Heart right ventricle (tissue), 16 donors: ENCODE results near the gene GALNT8. TPM values are rescaled to one million over a fixed set of nuclear protein-coding genes. Genes with fewer than 3 reads are reported as not detected.

Source experiments
- ATAC-seq, 8 donors: fragments of 200-7000 bp; cut with Tn5 transposase; one replicate each; pipeline ENCODE4 v1.9.1; 2020; ENCODE audit warnings: mild to moderate bottlenecking in 8 of 8, moderate library complexity in 8 of 8, moderate number of reproducible peaks in 1 of 8
- DNase-seq, 2 donors: peaks; one replicate each; pipeline ENCODE4 v3.0.0-alpha.2; 2020
- H3K27ac ChIP-seq, 10 donors: fragments of 200-600 bp; sonication (generic) in 2 of 10; one replicate each; pipeline versions ENCODE4 v1.5.0 to v1.8.0; 2020 to 2022; ENCODE audit warnings: mild to moderate bottlenecking in 3 of 10
- H3K27me3 ChIP-seq, 7 donors: fragments of 200-600 bp; one replicate each; pipeline ENCODE4 v1.8.0; 2021 to 2022; ENCODE audit warnings: mild to moderate bottlenecking in 2 of 7
- H3K36me3 ChIP-seq, 9 donors: fragments of 200-600 bp; sonication (generic) in 1 of 9; one replicate each; pipeline versions ENCODE4 v1.5.0 to v1.8.0; 2020 to 2022; ENCODE audit warnings: mild to moderate bottlenecking in 2 of 9
- H3K4me1 ChIP-seq, 9 donors: fragments of 200-600 bp; sonication (generic) in 1 of 9; one replicate each; pipeline versions ENCODE4 v1.5.0 to v1.8.0; 2020 to 2022; ENCODE audit warnings: mild to moderate bottlenecking in 4 of 9
- H3K4me3 ChIP-seq, 10 donors: fragments of 200-600 bp; sonication (generic) in 2 of 10; one replicate each; pipeline versions ENCODE4 v1.5.0 to v1.8.0; 2020 to 2022; ENCODE audit warnings: mild to moderate bottlenecking in 7 of 10, moderate library complexity in 2 of 10
- H3K9me3 ChIP-seq, 11 donors: fragments of 200-600 bp in 10 of 11; sonication (generic) in 2 of 11; one replicate each; pipeline versions ENCODE4 v1.5.0 to v1.8.0; 2013 to 2022; ENCODE audit warnings: mild to moderate bottlenecking in 2 of 11, control low read depth in 1 of 11, moderate library complexity in 1 of 11
- WGBS, 2 donors: extraction: QIAGEN DNeasy Blood & Tissue Kit; methylation state at CpG; one replicate each; pipeline ENCODE4 v1.1.7; 2013; ENCODE audit warnings: inconsistent platforms in 1 of 2; 5-methylcytosine and 5-hydroxymethylcytosine counted together
- intact Hi-C, 10 donors: fragments of 100-400 bp; cut with DNase I; formaldehyde crosslinking; loops; one replicate each; pipeline versions ENCODE4 v1.11.1 to v1.14.2; 2022
- polyA plus RNA-seq, 2 donors: library from polyadenylated mRNA; stranded (reverse); fragments of 200-250 nt; gene quantifications; one replicate each; pipeline ENCODE4 v1.2.3, GENCODE V29; 2013
- total RNA-seq, 10 donors: library from RNA; stranded (reverse); fragmentation: NEBNext Ultra II Directional in 3 of 10; extraction: Animal tissue kit (Norgen Biotek cat#: 25700) in 3 of 10; gene quantifications; one replicate each; pipeline versions ENCODE4 v1.2.1 to v1.2.4, GENCODE V29; 2021 to 2023
- TF ChIP-seq, protein P1 (sequence below), 9 donors: fragments of 200-600 bp; sonication (generic) in 2 of 9; IDR thresholded peaks; one replicate each; pipeline versions ENCODE4 v1.5.0 to v1.8.0; 2021 to 2022; ENCODE audit warnings: antibody characterized with exemption in 9 of 9, mild to moderate bottlenecking in 5 of 9, moderate library complexity in 1 of 9
- donor health status: Arrhythmogenic right ventricular cardiomyopathy.
- donor health status: ischemic (EF 13 %, LVEDD 7.1; RV severe dilation, severe dysfunction).
- donor health status: healthy with polysubstance abuse.
- donor health status: DM: no; HTN: yes; CAD: no.
- donor health status: DM: no; HTN: no; CAD: no.
- donor health status: ischemic (EF 25% LVEDD 6.9; RV normal size, moderate dysfunction).
- donor health status: ischemic (EF 25% LVEDD 5.7; RV mildly dilated, moderate dysfunction).
- donor health status: healthy.
- donor health status: DM: yes; HTN: yes; CAD: no.
- donor health status: Ischemic cardiomyopathy.
- donor health status: ischemic (EF 35%, LVEDD 5.7; RV mildly dilated, moderate dysfunction).
- donor health status: nonischemic (EF 11% LVEDD 7.7; RV severe dilation, severe dysfunction).
- donor health status: DM: yes; HTN: yes; CAD: no.
- donor health status: PGD.
- donor health status: ischemic (EF 29% LVEDD 5.4; RV normal size, mild dysfunction).
- donor health status: nonischemic (EF 23%, LVEDD 6.1; RV moderate dilation, normal function).

GALNT8 gene
- total and polyA plus RNA-seq, 12 donors = 0.42 to 5.7 (median 1.5) TPM

GRCh38 chr12:4775936-4776335, 55.7 kb downstream of the GALNT8 start:
- Histone ChIP-seq H3K4me1 (peaks cover 0 to 8% (median 0%) of the 10 kb centered on the region in 9 donors), H3K4me3 (no peak overlapping the region), H3K27me3 (no peaks in the 10 kb centered on the region), H3K9me3 (peaks cover 0 to 4% (median 0%) of the 10 kb centered on the region in 11 donors), H3K36me3 (no peaks in the 10 kb centered on the region), H3K27ac (no peak overlapping the region)
- TF ChIP-seq, protein P1, sequence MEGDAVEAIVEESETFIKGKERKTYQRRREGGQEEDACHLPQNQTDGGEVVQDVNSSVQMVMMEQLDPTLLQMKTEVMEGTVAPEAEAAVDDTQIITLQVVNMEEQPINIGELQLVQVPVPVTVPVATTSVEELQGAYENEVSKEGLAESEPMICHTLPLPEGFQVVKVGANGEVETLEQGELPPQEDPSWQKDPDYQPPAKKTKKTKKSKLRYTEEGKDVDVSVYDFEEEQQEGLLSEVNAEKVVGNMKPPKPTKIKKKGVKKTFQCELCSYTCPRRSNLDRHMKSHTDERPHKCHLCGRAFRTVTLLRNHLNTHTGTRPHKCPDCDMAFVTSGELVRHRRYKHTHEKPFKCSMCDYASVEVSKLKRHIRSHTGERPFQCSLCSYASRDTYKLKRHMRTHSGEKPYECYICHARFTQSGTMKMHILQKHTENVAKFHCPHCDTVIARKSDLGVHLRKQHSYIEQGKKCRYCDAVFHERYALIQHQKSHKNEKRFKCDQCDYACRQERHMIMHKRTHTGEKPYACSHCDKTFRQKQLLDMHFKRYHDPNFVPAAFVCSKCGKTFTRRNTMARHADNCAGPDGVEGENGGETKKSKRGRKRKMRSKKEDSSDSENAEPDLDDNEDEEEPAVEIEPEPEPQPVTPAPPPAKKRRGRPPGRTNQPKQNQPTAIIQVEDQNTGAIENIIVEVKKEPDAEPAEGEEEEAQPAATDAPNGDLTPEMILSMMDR (IDR thresholded peaks at IDR 0.05) = no peak
- intact Hi-C loops = no loop called here
- ATAC-seq (no peak), DNase-seq (no peak)
- WGBS, 2 donors = 84 to 86% methylated on average over 4 of the region's 4 CpGs

GRCh38 chr12:4779749-4780148, 59.5 kb downstream of the GALNT8 start:
- DNase-seq = no peak
- Histone ChIP-seq H3K27ac (no peak overlapping the region), H3K27me3 (no peaks in the 10 kb centered on the region), H3K4me3 (no peak overlapping the region), H3K4me1 (peaks cover 0 to 8% (median 0%) of the 10 kb centered on the region in 9 donors), H3K9me3 (peaks cover 0 to 8% (median 0%) of the 10 kb centered on the region in 11 donors), H3K36me3 (no peaks in the 10 kb centered on the region)
- intact Hi-C loops = no loop called here
- WGBS, 2 donors = 57 to 74% methylated on average over 8 of the region's 8 CpGs
- peak in 1 of 8 donors; percentile 14 for ATAC-seq
- TF ChIP-seq, protein P1 (IDR thresholded peaks at IDR 0.05) = no peak

DNA sequence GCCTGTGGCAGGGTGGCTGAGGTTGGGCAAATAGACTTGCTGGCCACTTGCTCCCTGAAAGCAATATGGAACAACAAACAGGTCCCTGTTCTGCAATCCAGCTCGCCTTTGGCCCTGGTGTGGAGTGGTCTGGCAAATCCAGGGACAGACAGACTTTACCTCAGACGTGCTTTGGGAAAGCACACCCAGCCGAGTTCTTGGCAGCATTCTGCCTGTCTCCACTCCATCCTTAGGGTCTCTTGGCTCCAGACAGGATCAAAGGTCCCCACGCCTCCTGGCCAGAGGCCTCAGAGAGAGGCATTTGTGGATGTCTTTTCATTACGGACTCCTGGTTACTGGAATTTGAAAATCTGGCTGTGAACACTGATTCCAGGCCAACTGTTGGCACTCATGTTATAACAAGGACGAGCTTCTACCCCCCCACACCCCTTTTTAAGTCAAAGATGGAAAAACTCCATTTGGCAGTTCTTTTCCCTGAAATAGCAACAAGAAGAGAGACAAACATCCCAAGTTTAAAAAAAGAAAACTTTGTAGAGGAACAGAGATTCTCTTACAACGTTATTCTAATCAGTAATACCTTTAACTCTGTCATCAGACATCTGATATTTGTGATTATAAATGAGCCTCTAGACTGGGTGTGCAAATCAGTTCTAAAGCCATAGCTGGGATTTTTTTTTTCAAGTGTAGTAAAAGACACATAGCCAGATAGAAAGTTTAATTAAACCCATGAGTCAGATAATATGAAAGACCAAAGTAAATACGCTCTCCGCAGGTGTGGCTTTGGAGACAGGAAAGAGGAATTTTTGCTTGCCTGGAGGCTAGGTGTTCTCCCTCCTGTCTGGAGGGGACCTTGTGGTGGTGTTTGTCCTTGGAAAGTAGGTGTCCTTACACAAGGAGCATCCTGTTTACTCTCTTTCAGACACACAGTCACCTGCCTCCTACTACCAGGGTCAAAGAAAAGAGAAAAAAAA, 60.7 kb downstream of the GALNT8 start:
- intact Hi-C loops = no loop called here
- 57 to 59% methylated on average over 9 of the region's 9 CpGs for WGBS, 2 donors
- TF ChIP-seq, protein P1 (IDR thresholded peaks at IDR 0.05) = no peak
- Histone ChIP-seq H3K4me1 (peaks cover 0 to 8% (median 0%) of the 10 kb centered on the region in 9 donors), H3K27me3 (no peaks in the 10 kb centered on the region), H3K4me3 (no peak overlapping the region), H3K27ac (no peak overlapping the region), H3K9me3 (peaks cover 0 to 8% (median 0%) of the 10 kb centered on the region in 11 donors), H3K36me3 (no peaks in the 10 kb centered on the region)
- DNase-seq (no peak), ATAC-seq (peak in 1 of 8 donors; percentile 50)

DNA sequence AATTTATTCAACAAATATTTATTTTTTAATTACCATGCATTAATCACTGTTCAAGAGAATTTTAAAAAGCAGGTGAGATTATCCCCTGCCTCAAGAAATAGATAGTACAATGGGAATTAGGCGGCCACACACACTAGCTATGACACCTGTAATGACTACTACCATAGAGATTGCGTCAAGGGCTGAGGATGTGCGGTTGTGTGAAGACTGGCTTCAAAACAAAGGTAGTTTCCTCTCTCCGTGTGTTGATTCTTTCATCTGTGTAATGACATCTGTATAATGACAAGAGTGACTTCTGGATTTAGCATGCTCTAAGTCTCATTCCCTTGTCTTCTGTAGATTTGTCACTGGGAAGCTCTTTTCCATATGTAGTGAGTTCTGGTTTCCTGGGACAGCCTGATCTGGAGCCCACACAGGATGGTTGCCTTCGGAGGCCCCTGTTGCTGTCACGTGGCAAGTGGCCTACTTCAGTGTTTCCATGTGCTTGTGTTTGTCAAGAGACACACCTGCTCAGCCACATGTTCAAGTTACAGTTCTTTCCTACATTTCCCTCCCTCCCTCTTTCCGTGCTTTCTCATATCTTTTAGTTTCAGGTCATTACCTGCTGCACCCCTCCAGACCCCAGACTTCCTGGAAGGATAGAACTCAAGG, 64.3 kb downstream of the GALNT8 start:
- no peak for DNase-seq

More for the DNA sequence above, 64.3 kb downstream of the GALNT8 start:
- TF ChIP-seq, protein P1 (IDR thresholded peaks at IDR 0.05) = no peak
- Histone ChIP-seq H3K4me1 (peaks cover 0 to 8% (median 0%) of the 10 kb centered on the region in 9 donors), H3K9me3 (peaks cover 0 to 8% (median 0%) of the 10 kb centered on the region in 11 donors), H3K27me3 (no peaks in the 10 kb centered on the region), H3K4me3 (no peak overlapping the region), H3K36me3 (no peaks in the 10 kb centered on the region), H3K27ac (no peak overlapping the region)
- ATAC-seq = no peak
- WGBS, 2 donors = 83 to 89% methylated on average over 7 of the region's 7 CpGs
- intact Hi-C loops = no loop called here
